HepG2 (cell line): ENCODE results near the gene VDAC1. TPM values are rescaled to one million over a fixed set of nuclear protein-coding genes. Genes with fewer than 3 reads are reported as not detected.

Experiments used
- ATF2 ChIP-seq: sonication (generic); formaldehyde crosslinking; IDR thresholded peaks from 2 replicates; pipeline ENCODE4 v1.4.0; 2020; ENCODE audit warnings: missing genetic modification reagents
- CREB3 ChIP-seq: sonication (generic); formaldehyde crosslinking; IDR thresholded peaks from 2 replicates; pipeline ENCODE4 v1.5.0; 2020; ENCODE audit warnings: missing genetic modification reagents
- GATA4 ChIP-seq: sonication (generic); IDR thresholded peaks from 2 replicates; pipeline ENCODE4 v1.6.1; 2016; ENCODE audit warnings: antibody characterized with exemption, low read depth, borderline replicate concordance
- GZF1 ChIP-seq: sonication (generic); formaldehyde crosslinking; IDR thresholded peaks from 2 replicates; pipeline ENCODE4 v1.5.1; 2020; ENCODE audit warnings: mild to moderate bottlenecking, missing genetic modification reagents
- HBP1 ChIP-seq: IDR thresholded peaks from 2 replicates; pipeline ENCODE4 v1.6.1; 2016; ENCODE audit warnings: low read depth, control low read depth
- IKZF1 ChIP-seq: fragments of 450-650 bp; IDR thresholded peaks from 2 replicates; pipeline ENCODE4 v1.7.1; 2016
- KDM6A ChIP-seq: IDR thresholded peaks from 2 replicates; pipeline ENCODE4 v1.6.1; 2016; ENCODE audit warnings: low read depth
- MLLT10 ChIP-seq: sonication (generic); formaldehyde crosslinking; IDR thresholded peaks from 2 replicates; pipeline ENCODE4 v1.4.0; 2020; ENCODE audit warnings: missing genetic modification reagents
- NAIF1 ChIP-seq: sonication (generic); formaldehyde crosslinking; IDR thresholded peaks from 2 replicates; pipeline ENCODE4 v1.5.0; 2020; ENCODE audit warnings: mild to moderate bottlenecking, missing genetic modification reagents, borderline replicate concordance
- NPAS2 ChIP-seq: sonication (generic); formaldehyde crosslinking; IDR thresholded peaks from 2 replicates; pipeline ENCODE4 v1.8.0; 2022; ENCODE audit warnings: mild to moderate bottlenecking, missing genetic modification reagents, borderline replicate concordance
- NR3C1 ChIP-seq: sonication (generic); formaldehyde crosslinking; IDR thresholded peaks from 2 replicates; pipeline ENCODE4 v1.4.0; 2020; ENCODE audit warnings: missing genetic modification reagents
- NRL ChIP-seq: sonication (generic); formaldehyde crosslinking; IDR thresholded peaks from 2 replicates; pipeline ENCODE4 v1.5.0; 2020; ENCODE audit warnings: missing genetic modification reagents, mild to moderate bottlenecking, moderate library complexity, borderline replicate concordance
- RFXAP ChIP-seq: sonication (generic); formaldehyde crosslinking; IDR thresholded peaks from 2 replicates; pipeline ENCODE4 v1.4.0; 2020; ENCODE audit warnings: missing genetic modification reagents, borderline replicate concordance
- RORA ChIP-seq: sonication (generic); formaldehyde crosslinking; IDR thresholded peaks from 2 replicates; pipeline ENCODE4 v1.5.0; 2020; ENCODE audit warnings: mild to moderate bottlenecking, missing genetic modification reagents, moderate library complexity
- SALL2 ChIP-seq: sonication (generic); formaldehyde crosslinking; IDR thresholded peaks from 2 replicates; pipeline ENCODE4 v1.8.1; 2023; ENCODE audit warnings: mild to moderate bottlenecking, missing genetic modification reagents, inconsistent platforms
- SETDB1 ChIP-seq: sonication (generic); formaldehyde crosslinking; IDR thresholded peaks from 2 replicates; pipeline ENCODE4 v1.5.1; 2020; ENCODE audit warnings: missing genetic modification reagents, mild to moderate bottlenecking, borderline replicate concordance
- SMAD1 ChIP-seq: sonication (generic); formaldehyde crosslinking; IDR thresholded peaks from 2 replicates; pipeline ENCODE4 v1.4.0; 2020; ENCODE audit warnings: missing genetic modification reagents, low read depth, mild to moderate bottlenecking, borderline replicate concordance
- TOE1 ChIP-seq: sonication (generic); formaldehyde crosslinking; IDR thresholded peaks from 2 replicates; pipeline ENCODE4 v1.4.0; 2020; ENCODE audit warnings: mild to moderate bottlenecking, missing genetic modification reagents
- XBP1 ChIP-seq: sonication (generic); formaldehyde crosslinking; IDR thresholded peaks from 2 replicates; pipeline ENCODE4 v1.5.0; 2020; ENCODE audit warnings: missing genetic modification reagents
- ZKSCAN5 ChIP-seq: sonication (generic); formaldehyde crosslinking; IDR thresholded peaks from 2 replicates; pipeline ENCODE4 v1.5.1; 2020; ENCODE audit warnings: mild to moderate bottlenecking, missing genetic modification reagents
- ZNF33A ChIP-seq: sonication (generic); formaldehyde crosslinking; IDR thresholded peaks from 2 replicates; pipeline ENCODE4 v1.5.1; 2020; ENCODE audit warnings: missing genetic modification reagents, mild to moderate bottlenecking, moderate library complexity, borderline replicate concordance
- ZNF414 ChIP-seq: sonication (generic); formaldehyde crosslinking; IDR thresholded peaks from 2 replicates; pipeline ENCODE4 v1.5.0; 2020; ENCODE audit warnings: missing genetic modification reagents
- ZNF577 ChIP-seq: sonication (generic); formaldehyde crosslinking; IDR thresholded peaks from 2 replicates; pipeline ENCODE4 v1.4.0; 2020; ENCODE audit warnings: mild to moderate bottlenecking, low read depth, missing genetic modification reagents, borderline replicate concordance
- ZNF660 ChIP-seq: sonication (generic); formaldehyde crosslinking; IDR thresholded peaks from 2 replicates; pipeline ENCODE4 v1.5.1; 2020; ENCODE audit warnings: mild to moderate bottlenecking, low read depth, missing genetic modification reagents, borderline replicate concordance
- ZNF75D ChIP-seq: sonication (generic); formaldehyde crosslinking; IDR thresholded peaks from 2 replicates; pipeline ENCODE4 v1.8.1; 2023; ENCODE audit warnings: missing genetic modification reagents, mild to moderate bottlenecking, borderline replicate concordance
- polyA plus RNA-seq, 8 experiments: library from polyadenylated mRNA; depleted of rRNA in 3 of 8; stranded (reverse) in 7 of 8; unstranded in 1 of 8; fragments of >200 nt; fragmentation: Illumina TruSeq in 4 of 8; extraction: Trizol in 4 of 8; gene quantifications; 2 replicates each; pipeline versions ENCODE4 v1.2.1 to v1.2.3, GENCODE V29; 2011 to 2016; ENCODE audit warnings: low read depth in 4 of 8, missing spikeins in 1 of 8, mixed read lengths in 1 of 8; ENCODE audit not compliant: insufficient read depth in 1 of 8
- total RNA-seq, 5 experiments: library from RNA; depleted of rRNA; stranded (reverse); fragments of >200 nt; fragmentation: Illumina TruSeq; extraction: Trizol; gene quantifications; 2 replicates each; pipeline ENCODE4 v1.2.3, GENCODE V29; 2016; ENCODE audit warnings: low read depth in 1 of 5

The VDAC1 gene
- total and polyA plus RNA-seq, 2 of the 13 experiments (the other 11 are each of a cell fraction or from before 2014, with no cell fraction given): 112 to 380 TPM

GRCh38 chr5:133968204-133968980, 36.4 kb downstream of the VDAC1 start, which contains the start of gene C5orf15 (continued):
- TF ChIP-seq CREB3 (CRISPR knock-in tag) (no peak), RORA (no peak), SMAD1 (CRISPR knock-in tag) (peak; percentile 92; the same call in 1 of the 2 replicates), XBP1 (no peak), NRL (peak; percentile 84; the same call in 1 of the 2 replicates), ZNF660 (CRISPR knock-in tag) (no peak), NAIF1 (0 out of 2 replicates have a peak, but pooled peaks have one; percentile 29), ATF2 (CRISPR knock-in tag) (peak; percentile 97), KDM6A (no peak), GZF1 (CRISPR knock-in tag) (no peak; the same call in 1 of the 2 replicates), TOE1 (CRISPR knock-in tag) (no peak), HBP1 (no peak), GATA4 (no peak; the same call in 1 of the 2 replicates), ZNF75D (CRISPR knock-in tag) (no peak), MLLT10 (no peak), NR3C1 (CRISPR knock-in tag) (no peak), RFXAP (CRISPR knock-in tag) (no peak; the same call in 1 of the 2 replicates), NPAS2 (CRISPR knock-in tag) (no peak), ZNF33A (no peak), ZNF577 (CRISPR knock-in tag) (0 out of 2 replicates have a peak, but pooled peaks have one; percentile 80), SETDB1 (CRISPR knock-in tag) (no peak), ZKSCAN5 (CRISPR knock-in tag) (no peak), IKZF1 (no peak), ZNF414 (CRISPR knock-in tag) (no peak), SALL2 (peak; percentile 47; the same call in 1 of the 2 replicates)
